Stimulated activated CD8-positive, alpha-beta memory T cell treated with anti-CD3 and anti-CD28 coated beads, Interleukin-4, amount 100 ng/mL, for 24 hours (primary cell): ENCODE measurements around the gene MCFD2.
"Not testable (repeated sequence)": the region's sequence is repeated elsewhere in the genome, so short reads cannot be mapped to it uniquely, and the experiment has no call there.

ENCODE experiments used
- DNase-seq: peaks from one replicate; pipeline ENCODE4 v3.0.0-alpha.2; 2020; ENCODE audit warnings: low read depth

Gene MCFD2

DNA sequence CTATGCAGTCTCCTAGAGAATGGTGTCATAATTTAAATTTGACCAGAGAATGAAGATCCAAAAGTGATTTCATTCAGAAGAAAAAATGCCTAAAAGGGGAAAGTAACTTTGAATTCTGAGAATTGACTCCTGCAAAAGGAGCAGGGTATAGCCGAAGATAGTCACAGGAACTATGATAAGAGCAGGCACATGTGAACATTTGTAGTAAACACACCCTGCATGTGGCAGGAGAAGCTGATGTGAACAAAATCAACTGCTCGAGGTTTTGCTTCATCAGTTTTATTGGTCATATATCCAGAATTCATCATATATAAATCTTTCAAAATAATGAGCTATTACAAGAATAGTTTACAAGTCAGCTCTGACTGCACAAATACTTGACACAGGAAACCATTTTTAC, 14.0 kb downstream of the MCFD2 start:
- DNase-seq = no peak

DNA sequence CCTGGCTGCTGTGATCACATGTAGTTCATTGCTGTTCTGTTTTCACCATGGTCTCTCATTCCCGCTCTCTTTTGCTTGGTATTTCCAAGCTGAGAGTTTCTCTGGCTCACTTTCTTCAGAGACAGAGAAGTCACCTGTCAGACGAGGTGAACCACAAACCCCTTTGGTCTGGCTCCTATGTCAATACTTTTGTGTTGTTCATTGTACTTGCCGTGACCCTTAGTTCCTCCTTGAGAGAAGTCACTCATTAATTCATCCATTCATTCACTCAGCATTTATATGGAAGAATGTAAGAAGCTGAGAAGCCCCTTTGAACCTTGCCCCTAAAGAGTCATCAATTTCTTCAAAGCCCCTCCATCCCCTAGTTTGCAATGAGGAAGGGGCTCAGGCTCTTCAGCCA, 15.2 kb downstream of the MCFD2 start:
- no peak for DNase-seq

DNA sequence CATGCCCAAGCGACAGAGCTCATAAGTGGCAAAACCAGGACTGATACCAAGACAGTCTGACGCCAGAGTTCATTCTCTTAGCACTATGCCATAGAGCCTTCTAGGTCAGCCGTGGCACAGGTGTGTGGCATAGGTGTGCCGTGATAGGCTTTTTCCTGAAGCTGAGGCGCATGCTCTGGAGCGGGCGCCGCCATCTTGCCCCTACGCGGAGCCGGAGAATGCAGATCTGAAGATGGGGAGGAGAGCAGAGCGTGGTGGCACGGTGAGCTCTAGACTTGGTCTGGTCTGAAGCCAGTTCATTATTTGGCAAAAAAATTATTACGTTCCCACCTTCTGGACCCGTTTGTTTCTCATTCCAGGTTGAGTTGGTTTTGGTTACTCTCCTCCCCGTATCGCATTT, 16.6 kb downstream of the MCFD2 start:
- no peak for DNase-seq

DNA sequence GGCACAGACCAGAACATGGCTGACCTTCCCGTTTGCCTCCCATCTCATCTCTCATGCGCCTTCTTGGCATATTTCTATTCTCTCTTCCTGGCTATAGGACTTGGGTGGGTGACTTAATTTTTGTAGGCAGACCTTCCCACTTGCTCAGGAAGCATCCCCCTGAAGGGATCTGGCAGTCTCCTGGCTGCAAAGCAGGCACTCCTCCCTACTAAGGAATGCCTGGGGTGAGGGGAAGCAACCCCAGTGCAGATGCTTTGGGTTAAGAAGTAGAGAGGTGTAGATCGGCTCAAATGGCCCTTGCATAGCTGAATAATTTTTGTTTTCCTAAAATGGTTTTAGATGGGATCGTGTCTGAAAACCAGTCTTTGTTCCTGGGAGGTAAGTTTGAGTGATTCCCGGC, 17.6 kb downstream of the MCFD2 start:
- no peak for DNase-seq

DNA sequence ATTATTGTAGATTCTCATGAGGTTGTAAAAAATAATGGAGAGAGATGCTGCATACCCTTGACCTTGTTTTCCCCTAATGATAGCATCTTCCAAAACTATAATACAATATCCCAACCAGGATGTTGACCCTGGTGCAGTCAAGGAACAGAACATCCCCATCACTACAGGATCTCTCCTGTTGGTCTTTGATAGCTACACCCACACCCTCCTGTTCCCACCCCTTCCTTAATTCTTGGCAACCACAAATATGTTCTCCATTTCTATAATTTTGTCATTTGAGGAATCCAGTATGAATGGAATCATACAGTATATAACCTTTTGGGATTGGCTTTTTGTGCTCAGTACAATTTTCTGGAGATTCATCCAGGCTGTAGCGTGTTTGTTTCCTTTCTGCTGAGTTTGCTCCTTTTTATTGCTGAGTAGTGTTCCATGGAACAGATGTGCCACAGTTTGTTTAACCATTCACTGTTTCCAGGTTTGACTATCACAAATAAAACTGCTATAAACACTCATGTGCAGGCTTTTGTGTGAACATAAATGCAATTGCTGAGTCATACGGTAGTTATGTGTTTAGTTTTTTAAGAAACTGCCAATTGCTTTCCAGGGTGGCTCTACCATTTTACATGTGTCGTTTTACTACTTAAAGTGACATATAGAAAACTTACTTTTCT, 22.2 kb downstream of the MCFD2 start:
- DNase-seq = no peak

DNA sequence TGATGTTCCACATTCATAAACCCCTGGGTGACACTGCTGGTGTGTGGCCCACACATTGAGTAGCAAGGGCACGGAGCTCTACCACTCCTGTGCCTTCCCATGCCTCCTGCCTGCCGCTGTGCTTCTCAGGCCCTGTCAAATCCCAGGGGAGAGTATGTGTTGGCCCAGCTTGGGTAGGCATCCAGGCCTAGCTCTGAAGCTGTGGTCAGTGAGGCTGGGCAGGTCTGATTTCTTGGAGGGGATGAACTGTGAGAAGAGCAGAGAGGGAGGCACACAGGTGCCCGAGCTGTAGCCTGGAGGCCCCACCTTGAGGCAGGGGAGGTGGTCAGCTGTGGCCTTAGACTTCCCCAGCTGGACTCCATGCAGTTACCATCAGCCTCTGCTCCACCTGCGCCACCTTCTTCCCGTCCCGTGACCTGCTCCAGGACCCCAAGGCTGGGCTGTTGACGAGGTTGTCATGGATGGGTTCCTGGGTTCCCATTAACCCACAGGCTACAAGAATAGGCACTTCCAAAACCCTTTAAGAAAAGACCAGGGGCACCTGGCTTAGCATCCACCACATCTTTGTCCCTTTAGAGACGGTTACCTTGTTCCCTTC, 23.6 kb downstream of the MCFD2 start:
- DNase-seq = no peak

DNA sequence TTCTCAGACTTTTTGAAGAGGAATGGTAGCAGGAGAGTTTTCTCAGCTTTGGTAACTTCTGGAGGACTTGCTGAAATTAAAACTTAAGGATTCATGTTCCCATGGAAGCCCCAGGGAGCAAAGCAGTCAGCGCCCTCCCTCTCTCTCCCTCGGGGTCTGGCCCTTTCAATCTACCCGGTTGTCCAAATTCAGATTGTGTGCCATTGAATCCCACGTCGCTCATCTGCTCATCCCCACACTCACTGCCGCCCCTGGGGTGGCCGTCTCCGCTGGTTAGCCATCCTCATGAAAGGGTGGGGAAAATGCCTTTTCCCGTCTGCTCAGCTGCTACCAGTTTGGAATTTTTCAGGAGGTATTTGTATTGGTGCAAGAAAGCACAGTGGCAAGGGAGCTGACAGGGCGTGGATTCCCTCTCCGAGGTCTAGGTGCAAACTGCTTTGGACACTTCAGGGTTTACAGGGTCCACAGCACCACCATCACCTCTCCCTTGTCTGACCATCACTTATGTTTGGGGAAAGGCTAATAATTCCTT, 27.1 kb downstream of the MCFD2 start:
- DNase-seq = no peak

DNA sequence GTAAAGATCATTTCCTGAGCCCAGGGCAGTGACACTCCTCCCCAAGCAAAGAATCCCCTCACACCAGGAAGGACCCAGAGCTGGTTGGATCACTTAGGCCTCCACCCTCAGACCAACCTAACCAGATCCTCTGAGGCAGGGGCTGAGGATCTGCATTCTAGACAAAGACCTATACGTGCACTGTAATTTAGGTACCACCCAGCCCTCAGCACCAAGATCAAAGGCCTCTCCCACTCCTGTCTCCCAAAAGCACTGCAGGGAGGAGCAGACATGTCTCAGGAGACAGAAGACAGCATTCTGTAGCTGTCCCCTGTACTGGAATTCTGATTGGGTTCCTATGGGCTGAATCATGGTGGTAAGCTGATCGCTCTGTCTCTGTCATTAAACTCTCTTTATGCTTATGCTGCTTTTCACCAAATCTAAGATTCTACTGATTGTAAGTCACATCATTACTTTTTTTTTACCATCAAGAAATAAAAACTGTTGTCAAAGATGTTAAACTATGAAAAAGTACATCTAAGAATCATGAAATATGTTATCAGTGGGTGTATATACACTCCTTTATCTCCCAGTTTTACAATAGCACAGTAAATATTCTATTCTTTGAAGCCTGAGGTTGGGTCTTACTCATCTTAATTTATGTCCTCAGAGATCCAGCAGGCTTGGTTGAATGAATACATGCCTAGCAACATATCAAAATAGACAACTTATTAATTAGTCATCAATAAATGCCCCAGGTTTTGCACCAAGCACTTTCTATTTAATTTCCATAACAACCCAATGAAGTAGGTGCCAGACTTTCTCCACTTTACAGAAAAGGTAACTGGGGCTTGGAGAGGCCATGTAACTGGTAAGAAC, 28.3 kb downstream of the MCFD2 start:
- DNase-seq = no peak

DNA sequence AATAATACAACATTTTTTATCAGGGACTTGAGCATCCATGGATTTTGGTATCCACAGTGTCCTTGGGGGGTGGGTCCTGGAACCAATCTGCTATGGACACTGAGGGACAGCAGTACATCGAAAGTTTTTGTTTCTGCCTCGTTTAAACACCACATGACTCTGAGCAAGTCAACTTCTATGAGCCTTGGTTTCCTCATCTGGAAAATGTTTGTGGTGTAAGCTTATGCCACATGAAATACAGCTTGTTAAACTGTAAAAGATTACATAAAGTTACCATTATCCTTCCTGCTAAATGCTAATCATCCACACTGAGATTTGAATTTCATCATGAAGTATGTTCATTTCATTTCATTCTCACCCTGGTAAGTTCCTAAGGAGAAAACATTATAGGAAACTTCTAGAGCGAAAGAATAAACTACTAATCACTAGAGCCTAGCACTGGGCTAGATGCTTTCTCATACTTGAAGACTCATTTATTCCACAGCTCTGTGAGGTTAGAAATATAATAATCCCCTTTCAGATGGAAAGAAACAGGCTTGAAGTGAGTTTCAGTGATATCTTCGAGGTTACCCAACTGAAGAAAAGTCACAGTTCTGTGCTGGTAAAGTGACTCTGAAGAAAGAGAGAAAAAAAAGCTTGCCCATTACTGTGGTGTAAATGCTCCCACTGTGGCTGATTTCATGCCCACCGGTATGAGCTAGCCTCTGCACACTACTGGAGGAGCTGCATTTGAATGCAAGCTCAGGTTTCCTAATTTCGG, 29.2 kb downstream of the MCFD2 start:
- no peak for DNase-seq

DNA sequence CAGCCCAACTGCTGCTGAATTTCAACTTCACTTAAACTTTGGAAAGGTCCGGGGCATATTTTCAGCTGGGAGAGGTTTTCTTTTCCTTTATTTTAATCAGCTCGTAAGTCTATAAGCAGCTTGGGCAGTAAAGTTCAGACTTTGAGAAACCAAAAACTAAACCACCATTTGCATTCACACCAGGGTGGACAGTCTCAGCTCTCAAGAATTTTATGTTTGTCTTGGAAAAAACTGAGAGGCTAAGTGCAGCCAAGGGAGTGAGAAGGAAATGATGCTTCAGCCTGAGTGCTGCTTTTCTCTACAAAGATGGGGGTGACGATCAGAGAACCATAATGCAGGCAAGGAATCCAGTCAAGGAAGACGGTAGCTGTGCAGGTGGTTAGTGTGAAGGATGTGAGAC, 30.2 kb downstream of the MCFD2 start:
- no peak for DNase-seq

DNA sequence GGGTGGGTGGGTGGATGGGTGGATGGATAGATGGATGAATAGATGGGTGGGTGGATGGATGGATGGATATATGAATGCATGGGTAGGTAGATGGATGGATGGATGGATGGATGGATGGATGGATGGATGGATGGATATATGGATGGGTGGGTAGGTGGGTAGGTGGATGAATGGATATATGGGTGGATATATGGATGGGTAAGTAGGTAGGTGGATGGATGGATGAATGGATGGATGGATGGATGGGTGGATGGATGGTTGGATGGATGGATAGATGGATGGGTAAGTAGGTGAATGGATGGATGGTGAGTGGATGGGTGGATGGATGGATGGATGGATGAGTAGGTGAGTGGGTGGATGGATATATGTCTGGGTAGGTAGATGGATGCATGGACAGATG, 36.1 kb downstream of the MCFD2 start:
- no peak for DNase-seq

DNA sequence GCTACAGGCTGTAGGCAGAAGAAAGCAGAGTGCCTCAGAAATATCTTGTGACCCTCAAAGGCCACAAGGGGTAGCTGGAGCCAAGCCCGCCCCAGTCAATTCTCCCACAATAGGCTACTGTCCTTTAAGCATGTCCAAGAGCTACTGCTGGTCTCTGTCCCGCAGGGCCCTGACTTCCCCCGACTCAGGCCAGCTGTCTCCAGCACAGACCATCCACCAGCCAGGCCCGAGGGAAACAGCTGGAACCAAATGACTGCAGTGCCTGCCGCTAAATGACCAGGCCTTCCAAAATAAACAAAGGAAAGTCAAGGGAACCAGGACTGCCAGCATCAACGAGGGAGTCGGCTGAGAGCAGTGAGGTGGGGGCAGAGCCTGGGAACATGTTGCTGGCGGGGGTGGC, 36.7 kb downstream of the MCFD2 start:
- no peak for DNase-seq

DNA sequence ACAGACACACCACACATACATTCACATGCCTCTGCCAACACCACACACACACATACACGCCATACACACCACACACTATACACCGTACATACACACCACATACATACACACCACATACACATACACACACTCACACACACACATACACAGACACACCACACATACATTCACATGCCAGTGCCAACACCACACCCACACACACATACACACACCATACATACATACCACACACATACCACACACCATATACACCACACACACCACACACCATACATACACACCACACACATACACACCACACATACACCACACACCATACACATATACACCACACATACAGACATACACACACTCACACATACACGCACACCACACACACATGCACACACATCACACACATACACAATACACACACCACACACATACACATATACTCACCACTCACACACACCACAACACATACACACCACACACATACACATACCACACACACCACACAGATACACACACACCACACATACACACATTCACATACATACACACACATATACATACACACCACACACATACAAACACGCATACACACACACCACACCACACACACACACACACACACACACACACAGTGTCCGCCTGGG, 37.2 kb downstream of the MCFD2 start:
- no peak for DNase-seq

DNA sequence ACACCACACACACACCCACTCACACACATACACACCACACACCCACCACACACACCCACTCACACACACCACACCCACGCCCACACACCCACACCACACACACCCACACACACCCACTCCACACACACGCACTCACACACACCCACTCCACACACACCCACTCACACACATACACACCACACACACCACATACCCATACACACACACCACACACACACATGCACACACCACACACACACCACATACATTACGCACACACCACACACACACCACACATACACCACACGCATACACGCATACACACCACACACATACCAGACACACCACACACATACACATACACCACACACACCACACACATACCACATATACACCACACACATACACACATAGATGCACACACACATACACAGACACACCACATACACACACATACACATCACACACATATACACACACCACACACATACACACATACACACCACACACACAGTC, 37.9 kb downstream of the MCFD2 start:
- no peak for DNase-seq

DNA sequence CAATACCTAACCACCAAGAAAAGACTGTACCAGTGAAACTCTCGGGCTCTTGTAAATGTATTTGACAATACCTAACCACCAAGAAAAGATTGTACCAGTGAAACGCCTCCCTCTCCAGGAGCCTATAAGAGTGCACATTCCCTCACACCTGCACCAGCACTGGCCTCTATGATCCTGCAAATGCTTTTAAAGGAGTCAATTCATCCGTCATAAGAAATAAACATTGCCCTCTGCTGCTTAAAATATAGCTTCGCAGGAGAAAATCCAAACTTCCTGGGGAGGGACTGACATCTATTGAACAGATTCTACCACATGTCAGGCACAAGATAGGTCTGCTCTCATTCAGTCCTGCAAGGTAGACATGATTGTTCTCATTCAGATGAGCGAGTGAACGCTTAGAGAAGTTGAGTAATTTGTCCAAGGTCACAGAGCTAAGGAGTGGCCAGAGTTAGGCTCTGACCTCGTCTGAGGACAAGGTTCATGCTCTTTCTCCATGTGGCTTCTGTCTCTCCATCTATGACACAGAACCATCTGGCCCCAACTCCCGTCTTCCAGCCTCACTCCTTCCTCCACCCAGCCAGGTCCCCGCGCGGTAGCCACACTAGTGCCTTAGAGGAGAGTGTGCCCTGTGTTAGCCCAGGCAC, 38.7 kb downstream of the MCFD2 start:
- DNase-seq = no peak

DNA sequence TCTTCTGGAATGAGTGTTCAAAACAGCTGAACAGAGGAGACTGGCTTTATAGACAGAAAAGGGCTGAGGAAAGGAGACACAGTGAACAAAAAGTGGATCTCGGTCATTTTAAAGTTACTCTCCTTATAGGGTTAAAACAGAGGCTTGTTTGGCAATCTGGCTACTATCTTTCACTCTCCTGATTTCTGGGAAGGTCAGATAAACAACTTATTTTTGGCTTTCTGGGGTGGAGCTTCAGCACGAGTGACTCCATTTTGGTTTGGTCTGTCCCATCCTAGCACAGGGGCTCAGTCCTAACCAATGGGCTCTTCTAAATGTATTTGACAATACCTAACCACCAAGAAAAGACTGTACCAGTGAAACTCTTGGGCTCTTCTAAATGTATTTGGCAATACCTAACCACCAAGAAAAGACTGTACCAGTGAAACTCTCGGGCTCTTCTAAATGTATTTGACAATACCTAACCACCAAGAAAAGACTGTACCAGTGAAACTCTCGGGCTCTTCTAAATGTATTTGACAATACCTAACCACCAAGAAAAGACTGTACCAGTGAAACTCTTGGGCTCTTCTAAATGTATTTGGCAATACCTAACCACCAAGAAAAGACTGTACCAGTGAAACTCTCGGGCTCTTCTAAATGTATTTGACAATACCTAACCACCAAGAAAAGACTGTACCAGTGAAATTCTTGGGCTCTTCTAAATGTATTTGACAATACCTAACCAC, 39.5 kb downstream of the MCFD2 start:
- not testable (repeated sequence) for DNase-seq

DNA sequence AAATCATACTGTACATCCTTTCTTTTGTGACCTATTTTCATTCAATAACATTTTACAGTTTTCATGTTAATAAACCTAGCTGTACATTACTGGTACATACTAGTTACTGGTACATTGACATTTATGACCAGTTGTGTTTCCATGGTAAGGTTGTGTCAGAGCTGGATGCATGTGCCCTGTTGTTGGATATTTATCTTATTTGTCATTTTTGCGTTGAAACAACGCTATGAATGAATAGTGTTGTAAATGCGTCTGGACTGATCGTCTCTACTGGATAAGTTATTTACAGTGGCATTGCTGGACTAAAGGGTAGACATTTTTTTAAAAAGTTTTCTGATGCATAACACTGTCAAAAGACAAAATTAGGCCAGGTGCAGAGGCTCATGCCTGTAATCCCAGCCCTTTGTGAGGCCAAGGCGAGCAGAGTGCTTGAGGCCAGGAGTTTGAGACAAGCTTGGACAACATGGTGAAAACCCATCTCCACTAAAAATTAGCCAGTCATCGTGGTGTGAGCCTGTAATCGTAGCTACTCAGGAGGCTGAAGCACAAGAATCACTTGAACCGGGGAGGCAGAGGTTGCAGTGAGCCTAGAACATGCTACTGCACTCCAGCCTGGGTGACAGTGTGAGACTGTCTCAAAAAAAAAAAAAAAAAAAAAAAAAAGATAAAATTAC, 40.2 kb downstream of the MCFD2 start:
- DNase-seq = no peak

DNA sequence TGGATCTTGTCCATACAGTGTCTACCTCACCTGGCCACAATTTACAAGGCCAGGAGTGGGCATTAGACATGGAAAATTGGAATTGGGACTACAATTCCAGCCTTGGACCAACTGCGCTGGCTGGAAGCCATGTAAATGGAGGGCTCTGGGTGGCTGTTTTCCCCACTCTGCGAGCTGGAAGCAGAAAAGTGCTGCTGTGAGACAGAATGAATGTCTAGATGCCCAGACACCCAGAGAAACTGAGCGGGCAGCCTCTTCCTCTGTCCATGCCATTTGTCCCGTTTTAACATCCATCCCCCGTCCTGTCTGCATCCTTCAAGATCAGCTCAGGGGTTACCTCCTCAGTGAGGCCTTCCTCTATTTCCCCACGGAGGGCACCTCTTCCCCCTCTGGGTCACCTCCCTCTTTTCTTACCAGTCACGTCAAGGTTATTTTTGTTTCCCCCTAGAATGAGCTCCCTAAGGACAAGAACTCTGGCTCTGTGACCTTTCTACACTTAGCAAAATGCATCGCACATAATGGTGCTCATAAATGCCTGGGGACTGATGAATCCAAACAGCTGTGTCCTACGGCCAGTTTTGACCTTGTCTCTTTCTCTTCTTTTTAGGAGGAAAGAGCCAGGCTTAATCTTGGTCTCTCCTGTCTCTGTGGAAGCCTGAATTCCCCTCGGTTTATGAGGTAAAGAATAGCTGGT, 41.2 kb downstream of the MCFD2 start:
- DNase-seq = no peak

DNA sequence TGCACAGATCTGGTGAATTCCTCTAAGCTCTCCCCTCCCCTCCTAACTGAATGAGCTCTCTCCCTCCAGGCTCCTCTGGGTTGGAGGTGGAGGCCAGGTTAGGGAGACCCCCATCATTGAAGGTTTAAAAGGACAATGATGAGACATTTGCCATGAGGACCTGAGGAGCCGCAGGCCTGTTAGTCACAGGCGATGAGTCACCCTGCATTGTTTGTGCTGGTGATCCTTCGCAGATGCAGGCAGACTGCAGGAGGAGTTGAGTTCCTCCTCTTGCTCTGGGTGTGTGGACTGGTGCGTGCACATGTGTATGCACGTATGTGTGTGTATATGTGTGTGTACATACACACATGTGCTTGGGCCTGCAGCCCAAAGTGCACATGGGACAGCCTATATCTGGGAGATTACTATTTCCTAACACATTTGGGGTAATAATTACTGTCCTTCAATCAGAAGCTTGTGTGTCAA, 42.0 kb downstream of the MCFD2 start:
- DNase-seq = peak; percentile 8
